Measurements from ENCODE around the gene BRINP3.

BRINP3 gene

GRCh38 chr1:190250368-190250767, 227.3 kb downstream of the BRINP3 start:
- no peak for DNase-seq
- TF ChIP-seq POLR2A (IDR thresholded peaks at IDR 0.05; ENCODE audit: low read length) (no peak), GATA1 (IDR thresholded peaks at IDR 0.05; ENCODE audit: low read depth, low read length) (no peak)

- no peak for DNase-seq
- TF ChIP-seq POLR2A (IDR thresholded peaks at IDR 0.05; ENCODE audit: low read length) = no peak
- TF ChIP-seq GATA1 (IDR thresholded peaks at IDR 0.05; ENCODE audit: low read depth, low read length) = no peak
Observed at GRCh38 chr1:190244406-190244805, 233.3 kb downstream of the BRINP3 start.

GRCh38 chr1:190243056-190243455, 234.6 kb downstream of the BRINP3 start:
- TF ChIP-seq POLR2A (IDR thresholded peaks at IDR 0.05; ENCODE audit: low read length) = no peak
- TF ChIP-seq GATA1 (IDR thresholded peaks at IDR 0.05; ENCODE audit: low read depth, low read length) = no peak
- DNase-seq = no peak

- no peak for TF ChIP-seq POLR2A (IDR thresholded peaks at IDR 0.05; ENCODE audit: low read length)
- TF ChIP-seq GATA1 (IDR thresholded peaks at IDR 0.05; ENCODE audit: low read depth, low read length) = no peak
Observed at GRCh38 chr1:190226006-190226405, 251.7 kb downstream of the BRINP3 start.

GRCh38 chr1:190212450-190212849, 265.2 kb downstream of the BRINP3 start:
- TF ChIP-seq POLR2A (IDR thresholded peaks at IDR 0.05; ENCODE audit: low read length) (no peak), GATA1 (IDR thresholded peaks at IDR 0.05; ENCODE audit: low read depth, low read length) (no peak)
- no peak for DNase-seq

More at GRCh38 chr1:190226006-190226405, 251.7 kb downstream of the BRINP3 start:
- DNase-seq = no peak

- DNase-seq = no peak
- no peak for TF ChIP-seq POLR2A (IDR thresholded peaks at IDR 0.05; ENCODE audit: low read length)
- TF ChIP-seq GATA1 (IDR thresholded peaks at IDR 0.05; ENCODE audit: low read depth, low read length) = no peak
Observed at GRCh38 chr1:190207733-190208132, 269.9 kb downstream of the BRINP3 start.

GRCh38 chr1:190205713-190206112, 272.0 kb downstream of the BRINP3 start:
- TF ChIP-seq GATA1 (IDR thresholded peaks at IDR 0.05; ENCODE audit: low read depth, low read length) (no peak), POLR2A (IDR thresholded peaks at IDR 0.05; ENCODE audit: low read length) (no peak)
- no peak for DNase-seq

- no peak for TF ChIP-seq GATA1 (IDR thresholded peaks at IDR 0.05; ENCODE audit: low read depth, low read length)
- no peak for TF ChIP-seq POLR2A (IDR thresholded peaks at IDR 0.05; ENCODE audit: low read length)
Observed at GRCh38 chr1:190196020-190196419, 281.6 kb downstream of the BRINP3 start.

GRCh38 chr1:190193508-190194115, 284.1 kb downstream of the BRINP3 start:
- no peak for DNase-seq
- TF ChIP-seq GATA1 (IDR thresholded peaks at IDR 0.05; ENCODE audit: low read depth, low read length) (no peak), POLR2A (IDR thresholded peaks at IDR 0.05; ENCODE audit: low read length) (no peak)

More at GRCh38 chr1:190196020-190196419, 281.6 kb downstream of the BRINP3 start:
- peak in 1 of 2 experiments; percentile 24 for DNase-seq

GRCh38 chr1:190192627-190193026, 285.0 kb downstream of the BRINP3 start:
- no peak for TF ChIP-seq GATA1 (IDR thresholded peaks at IDR 0.05; ENCODE audit: low read depth, low read length)
- no peak for TF ChIP-seq POLR2A (IDR thresholded peaks at IDR 0.05; ENCODE audit: low read length)
- no peak for DNase-seq

- DNase-seq = no peak
- no peak for TF ChIP-seq GATA1 (IDR thresholded peaks at IDR 0.05; ENCODE audit: low read depth, low read length)
- TF ChIP-seq POLR2A (IDR thresholded peaks at IDR 0.05; ENCODE audit: low read length) = no peak
Observed at GRCh38 chr1:190183588-190183987, 294.1 kb downstream of the BRINP3 start.

GRCh38 chr1:190179817-190180216, 297.8 kb downstream of the BRINP3 start:
- no peak for DNase-seq
- TF ChIP-seq POLR2A (IDR thresholded peaks at IDR 0.05; ENCODE audit: low read length) (no peak), GATA1 (IDR thresholded peaks at IDR 0.05; ENCODE audit: low read depth, low read length) (no peak)

GRCh38 chr1:190178827-190179226, 298.8 kb downstream of the BRINP3 start:
- DNase-seq = no peak
- no peak for TF ChIP-seq POLR2A (IDR thresholded peaks at IDR 0.05; ENCODE audit: low read length)
- no peak for TF ChIP-seq GATA1 (IDR thresholded peaks at IDR 0.05; ENCODE audit: low read depth, low read length)

GRCh38 chr1:190177555-190177954, 300.1 kb downstream of the BRINP3 start:
- no peak for TF ChIP-seq POLR2A (IDR thresholded peaks at IDR 0.05; ENCODE audit: low read length)
- no peak for TF ChIP-seq GATA1 (IDR thresholded peaks at IDR 0.05; ENCODE audit: low read depth, low read length)

GRCh38 chr1:190176776-190177175, 300.9 kb downstream of the BRINP3 start:
- DNase-seq = no peak
- TF ChIP-seq POLR2A (IDR thresholded peaks at IDR 0.05; ENCODE audit: low read length) (no peak), GATA1 (IDR thresholded peaks at IDR 0.05; ENCODE audit: low read depth, low read length) (no peak)

More at GRCh38 chr1:190177555-190177954, 300.1 kb downstream of the BRINP3 start:
- DNase-seq = no peak

Data from erythroblast (primary cell).